T-helper 2 cell treated with Interferon-gamma antibody and Interleukin-4, amounts not matched to agents 5 μg/mL and 100 μg/mL, for 36 hours (primary cell): Measurements from ENCODE around the gene OSBPL6.

Experiments used
- DNase-seq: peaks from one replicate; pipeline ENCODE4 v3.0.0; 2021; ENCODE audit warnings: low spot score
- H3K27ac Mint-ChIP-seq: one replicate; pipeline ENCODE4 v1.8.0; 2021; ENCODE audit warnings: mild to moderate bottlenecking, mixed read lengths
- H3K27me3 Mint-ChIP-seq: one replicate; pipeline ENCODE4 v1.8.0; 2021; ENCODE audit warnings: low read depth, mixed read lengths
- H3K36me3 Mint-ChIP-seq: one replicate; pipeline ENCODE4 v1.8.0; 2021; ENCODE audit warnings: low read depth, mixed read lengths
- H3K4me1 Mint-ChIP-seq: one replicate; pipeline ENCODE4 v1.8.0; 2021; ENCODE audit warnings: low read depth, mixed read lengths
- H3K4me3 Mint-ChIP-seq: one replicate; pipeline ENCODE4 v1.8.0; 2022; ENCODE audit warnings: mild to moderate bottlenecking, moderate library complexity, mixed read lengths
- H3K9me3 Mint-ChIP-seq: one replicate; pipeline ENCODE4 v1.8.0; 2021; ENCODE audit warnings: mixed read lengths

The OSBPL6 gene

DNA sequence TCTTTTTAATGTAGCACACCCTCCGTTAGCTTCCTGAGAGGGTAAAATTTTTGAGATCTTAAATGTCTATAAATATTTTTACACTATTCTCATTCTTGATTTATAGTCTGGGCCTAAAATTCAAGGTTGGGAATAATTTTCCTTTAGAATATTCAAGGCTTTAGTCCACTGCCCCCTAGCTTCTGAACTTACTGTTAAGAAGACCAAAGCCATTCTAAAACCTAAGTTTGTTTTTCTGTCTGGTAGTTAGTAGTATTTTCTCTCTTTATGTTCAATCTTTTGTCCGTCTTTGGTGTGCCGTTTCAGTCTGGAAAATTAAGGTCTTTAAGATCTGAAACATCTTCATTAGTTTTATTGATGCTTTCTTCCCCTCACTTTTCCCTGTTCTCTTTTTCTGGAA, 14.5 kb downstream of the OSBPL6 start:
- Mint-ChIP-seq H3K4me1 (no peaks in the 10 kb centered on the region), H3K27ac (no peak overlapping the region), H3K27me3 (peaks cover 12% of the 10 kb centered on the region), H3K9me3 (no peaks in the 10 kb centered on the region), H3K4me3 (no peak overlapping the region), H3K36me3 (no peaks in the 10 kb centered on the region)
- no peak for DNase-seq

GRCh38 chr2:178211460-178211859, 17.1 kb downstream of the OSBPL6 start:
- no peak overlapping the region for H3K27ac Mint-ChIP-seq
- no peaks in the 10 kb centered on the region for H3K36me3 Mint-ChIP-seq
- H3K27me3 Mint-ChIP-seq: peaks cover 13% of the 10 kb centered on the region
- H3K9me3 Mint-ChIP-seq: no peaks in the 10 kb centered on the region
- DNase-seq: no peak
- H3K4me1 Mint-ChIP-seq: no peaks in the 10 kb centered on the region
- no peak overlapping the region for H3K4me3 Mint-ChIP-seq

GRCh38 chr2:178211943-178212342, 17.6 kb downstream of the OSBPL6 start:
- DNase-seq: no peak
- H3K27me3 Mint-ChIP-seq: peaks cover 13% of the 10 kb centered on the region
- H3K4me1 Mint-ChIP-seq: no peaks in the 10 kb centered on the region
- H3K27ac Mint-ChIP-seq: no peak overlapping the region
- H3K4me3 Mint-ChIP-seq: no peak overlapping the region
- H3K36me3 Mint-ChIP-seq: no peaks in the 10 kb centered on the region
- no peaks in the 10 kb centered on the region for H3K9me3 Mint-ChIP-seq

GRCh38 chr2:178213991-178214390, 19.7 kb downstream of the OSBPL6 start:
- Mint-ChIP-seq H3K4me1 (no peaks in the 10 kb centered on the region), H3K9me3 (no peaks in the 10 kb centered on the region), H3K4me3 (no peak overlapping the region), H3K27ac (no peak overlapping the region), H3K27me3 (peaks cover 8% of the 10 kb centered on the region), H3K36me3 (no peaks in the 10 kb centered on the region)
- DNase-seq: no peak

DNA sequence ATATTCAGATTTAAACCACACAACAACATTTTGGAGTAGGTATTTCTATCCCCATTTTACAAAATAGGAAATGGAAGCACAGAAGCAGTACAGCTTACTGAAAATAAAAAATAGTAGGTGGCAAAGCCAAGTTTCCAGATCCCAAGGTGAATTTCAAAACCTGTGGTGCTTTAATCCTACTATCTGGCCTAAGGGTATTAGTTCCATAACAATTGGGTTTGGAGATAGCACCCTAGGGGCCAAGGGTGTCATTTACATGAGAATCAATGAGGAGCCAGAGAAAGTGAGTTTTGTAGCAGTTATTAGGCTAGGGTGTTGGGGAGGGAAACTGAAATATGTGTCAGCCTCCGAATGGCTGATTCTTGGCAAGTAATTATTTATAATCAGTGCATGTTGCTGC, 24.9 kb downstream of the OSBPL6 start:
- Mint-ChIP-seq H3K36me3 (no peaks in the 10 kb centered on the region), H3K27ac (no peak overlapping the region), H3K4me1 (no peaks in the 10 kb centered on the region), H3K27me3 (peaks cover 9% of the 10 kb centered on the region), H3K4me3 (no peak overlapping the region), H3K9me3 (no peaks in the 10 kb centered on the region)
- no peak for DNase-seq

- H3K27me3 Mint-ChIP-seq: peaks cover 5% of the 10 kb centered on the region
- H3K4me1 Mint-ChIP-seq: no peaks in the 10 kb centered on the region
- no peak for DNase-seq
- H3K4me3 Mint-ChIP-seq: no peak overlapping the region
- no peaks in the 10 kb centered on the region for H3K36me3 Mint-ChIP-seq
- no peaks in the 10 kb centered on the region for H3K9me3 Mint-ChIP-seq
- H3K27ac Mint-ChIP-seq: no peak overlapping the region
Measured at GRCh38 chr2:178220814-178221213, 26.5 kb downstream of the OSBPL6 start.

GRCh38 chr2:178221556-178221955, 27.2 kb downstream of the OSBPL6 start:
- H3K4me3 Mint-ChIP-seq: no peak overlapping the region
- peaks cover 5% of the 10 kb centered on the region for H3K27me3 Mint-ChIP-seq
- DNase-seq: no peak
- H3K4me1 Mint-ChIP-seq: no peaks in the 10 kb centered on the region
- H3K9me3 Mint-ChIP-seq: no peaks in the 10 kb centered on the region
- H3K27ac Mint-ChIP-seq: no peak overlapping the region
- no peaks in the 10 kb centered on the region for H3K36me3 Mint-ChIP-seq

DNA sequence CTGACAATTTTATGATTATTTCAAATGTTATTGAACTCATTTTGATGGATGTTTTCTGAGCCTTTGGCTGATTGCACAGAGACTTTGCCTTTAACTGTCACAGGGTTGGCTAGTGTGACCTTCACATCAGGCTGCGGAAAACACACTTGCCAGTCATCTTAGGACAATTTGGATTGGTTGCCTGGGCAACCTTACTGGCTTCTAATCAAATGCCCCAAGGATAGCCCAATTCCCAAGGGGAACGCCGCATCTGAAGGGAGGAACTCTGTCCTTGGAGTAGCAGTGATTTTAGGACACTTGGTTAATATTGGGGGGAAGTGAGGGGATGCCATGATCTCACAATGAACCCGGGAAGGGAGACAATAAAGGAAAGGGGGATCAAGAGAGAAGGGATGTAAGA, 29.5 kb downstream of the OSBPL6 start:
- peaks cover 5% of the 10 kb centered on the region for H3K27me3 Mint-ChIP-seq
- no peaks in the 10 kb centered on the region for H3K9me3 Mint-ChIP-seq
- H3K27ac Mint-ChIP-seq: no peak overlapping the region
- DNase-seq: no peak
- H3K36me3 Mint-ChIP-seq: no peaks in the 10 kb centered on the region
- H3K4me3 Mint-ChIP-seq: no peak overlapping the region
- no peaks in the 10 kb centered on the region for H3K4me1 Mint-ChIP-seq

GRCh38 chr2:178225006-178225805, 30.9 kb downstream of the OSBPL6 start:
- DNase-seq: no peak
- H3K27me3 Mint-ChIP-seq: peaks cover 8% of the 10 kb centered on the region
- no peaks in the 10 kb centered on the region for H3K4me1 Mint-ChIP-seq
- H3K36me3 Mint-ChIP-seq: no peaks in the 10 kb centered on the region
- no peak overlapping the region for H3K4me3 Mint-ChIP-seq
- no peak overlapping the region for H3K27ac Mint-ChIP-seq
- H3K9me3 Mint-ChIP-seq: no peaks in the 10 kb centered on the region

DNA sequence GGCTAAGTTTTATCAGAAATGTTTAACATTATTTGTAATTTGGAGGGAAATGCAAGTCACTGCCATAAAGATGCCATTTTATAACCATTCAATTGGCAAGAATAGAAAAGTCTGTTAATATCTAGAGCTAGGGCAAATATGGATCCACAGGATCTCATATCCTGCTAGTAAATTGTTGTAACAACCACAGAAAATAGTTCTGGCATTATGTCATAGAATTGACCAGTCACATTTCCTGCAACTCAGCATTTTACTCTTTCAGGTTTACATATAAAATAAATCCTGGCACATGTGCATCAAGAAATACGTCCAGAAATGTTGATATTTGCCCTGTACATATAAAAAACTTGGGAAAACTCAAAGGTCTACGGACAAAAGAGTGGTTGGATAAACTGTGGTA, 32.9 kb downstream of the OSBPL6 start:
- Mint-ChIP-seq H3K36me3 (no peaks in the 10 kb centered on the region), H3K27ac (no peak overlapping the region)
- DNase-seq: no peak

DNA sequence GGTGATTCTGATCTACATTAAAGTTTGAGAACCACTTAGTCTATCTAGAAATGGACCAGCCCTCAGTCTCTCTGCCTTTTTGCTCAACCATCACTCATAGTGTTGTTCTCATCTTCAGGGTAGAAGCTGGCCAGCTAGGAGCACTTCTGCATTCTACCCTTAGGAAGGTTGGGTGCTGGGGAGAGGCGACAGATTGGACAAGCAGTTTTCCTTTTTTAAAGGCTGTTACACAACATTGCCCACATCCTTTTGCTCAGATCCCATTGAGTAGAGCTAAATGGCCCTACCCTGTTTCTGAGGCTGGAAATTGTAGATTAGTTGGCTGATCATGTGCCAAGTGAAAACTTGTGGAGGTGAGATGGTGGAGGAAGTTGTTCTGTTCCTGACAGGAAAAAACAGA, 35.6 kb downstream of the OSBPL6 start:
- no peaks in the 10 kb centered on the region for H3K36me3 Mint-ChIP-seq
- H3K4me1 Mint-ChIP-seq: peaks cover 2% of the 10 kb centered on the region
- H3K27me3 Mint-ChIP-seq: peaks cover 3% of the 10 kb centered on the region
- H3K27ac Mint-ChIP-seq: no peak overlapping the region
- no peaks in the 10 kb centered on the region for H3K9me3 Mint-ChIP-seq
- H3K4me3 Mint-ChIP-seq: no peak overlapping the region
- no peak for DNase-seq

More for the DNA sequence above, 32.9 kb downstream of the OSBPL6 start:
- no peak overlapping the region for H3K4me3 Mint-ChIP-seq
- no peaks in the 10 kb centered on the region for H3K9me3 Mint-ChIP-seq
- H3K27me3 Mint-ChIP-seq: peaks cover 8% of the 10 kb centered on the region
- peaks cover under 1% of the 10 kb centered on the region for H3K4me1 Mint-ChIP-seq

- DNase-seq: no peak
- H3K36me3 Mint-ChIP-seq: no peaks in the 10 kb centered on the region
- H3K27me3 Mint-ChIP-seq: peaks cover 3% of the 10 kb centered on the region
- H3K27ac Mint-ChIP-seq: no peak overlapping the region
- H3K4me3 Mint-ChIP-seq: no peak overlapping the region
- H3K9me3 Mint-ChIP-seq: no peaks in the 10 kb centered on the region
- H3K4me1 Mint-ChIP-seq: peaks cover 2% of the 10 kb centered on the region
Measured at GRCh38 chr2:178230396-178230795, 36.1 kb downstream of the OSBPL6 start.

DNA sequence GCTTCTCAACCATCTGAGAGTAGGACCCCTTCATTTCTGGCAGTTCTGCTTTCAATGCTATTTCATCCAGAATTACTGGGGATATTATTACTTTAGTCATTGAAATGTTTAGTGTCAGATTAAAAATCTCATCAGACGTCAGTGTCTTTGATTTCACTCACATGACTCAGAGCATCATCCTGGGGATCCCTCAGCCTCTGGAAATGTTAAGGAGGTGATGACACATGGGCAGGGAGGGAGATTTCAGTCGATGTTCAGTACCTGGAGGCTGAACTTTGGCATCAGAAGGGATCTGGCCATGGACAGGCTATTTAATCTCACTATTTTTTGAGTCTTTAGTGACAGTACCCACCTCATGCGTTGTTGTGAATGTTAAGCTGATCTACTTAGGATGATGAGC, 39.1 kb downstream of the OSBPL6 start:
- Mint-ChIP-seq H3K27me3 (peaks cover 3% of the 10 kb centered on the region), H3K4me1 (peaks cover 2% of the 10 kb centered on the region), H3K36me3 (no peaks in the 10 kb centered on the region), H3K4me3 (no peak overlapping the region), H3K27ac (no peak overlapping the region), H3K9me3 (no peaks in the 10 kb centered on the region)
- DNase-seq: no peak

GRCh38 chr2:178234648-178235047, 40.3 kb downstream of the OSBPL6 start:
- Mint-ChIP-seq H3K9me3 (no peaks in the 10 kb centered on the region), H3K36me3 (no peaks in the 10 kb centered on the region)
- no peak for DNase-seq

More at GRCh38 chr2:178234648-178235047, 40.3 kb downstream of the OSBPL6 start:
- peaks cover 3% of the 10 kb centered on the region for H3K27me3 Mint-ChIP-seq
- peaks cover 2% of the 10 kb centered on the region for H3K4me1 Mint-ChIP-seq
- no peak overlapping the region for H3K27ac Mint-ChIP-seq
- H3K4me3 Mint-ChIP-seq: no peak overlapping the region
